Common myeloid progenitor, CD34-positive (primary cell): ENCODE data around the gene ACO1.

Source experiments
- CTCF ChIA-PET: fragments of 350-600 bp; sonication (Branson Sonifier 250); formaldehyde crosslinking; loops from one replicate; lab custom pipeline; 2021; ENCODE audit warnings: antibody characterized with exemption; lab: Charles Lee
- POLR2A ChIA-PET: fragments of 350-600 bp; sonication (Branson Sonifier 250); formaldehyde crosslinking; loops from one replicate; lab custom pipeline; 2021; ENCODE audit warnings: antibody characterized with exemption; lab: Charles Lee
- DNase-seq, 3 donors: peaks; one replicate each; pipeline versions ENCODE4 v3.0.0 to v3.0.0-alpha.2; 2013
- H3K27ac ChIP-seq, 2 experiments: 1 replicate in 1 of 2; 2 replicates in 1 of 2; pipeline ENCODE4 v1.7.0; 2013; ENCODE audit warnings: inconsistent platforms in 2 of 2, low read length in 2 of 2, mild to moderate bottlenecking in 2 of 2, low read depth in 1 of 2, moderate library complexity in 1 of 2; ENCODE audit not compliant: severe bottlenecking in 2 of 2, insufficient read depth in 1 of 2, poor library complexity in 1 of 2
- H3K27me3 ChIP-seq, 5 experiments: replicated peaks in 2 of 5; 1 replicate in 3 of 5; 2 replicates in 2 of 5; pipeline versions ENCODE4 v1.6.1 to v1.7.0; 2013; ENCODE audit warnings: low read length in 4 of 5, mild to moderate bottlenecking in 2 of 5, moderate library complexity in 2 of 5, inconsistent platforms in 1 of 5; ENCODE audit not compliant: insufficient read depth in 5 of 5, control insufficient read depth in 4 of 5
- H3K36me3 ChIP-seq, 4 experiments: 1 replicate in 2 of 4; 2 replicates in 2 of 4; pipeline versions ENCODE4 v1.6.1 to v1.7.0; 2013; ENCODE audit warnings: low read length in 3 of 4, control low read depth in 1 of 4, mild to moderate bottlenecking in 1 of 4; ENCODE audit not compliant: control insufficient read depth in 4 of 4, insufficient read depth in 4 of 4
- H3K4me1 ChIP-seq, 4 experiments: 1 replicate in 3 of 4; 2 replicates in 1 of 4; pipeline versions ENCODE4 v1.6.1 to v1.7.1; 2013; ENCODE audit warnings: low read length in 3 of 4, mild to moderate bottlenecking in 3 of 4, control low read depth in 1 of 4, inconsistent platforms in 1 of 4, moderate library complexity in 1 of 4; ENCODE audit not compliant: control insufficient read depth in 4 of 4, insufficient read depth in 4 of 4; ENCODE audit errors: control extremely low read depth in 1 of 4
- H3K4me3 ChIP-seq, 7 experiments: 1 replicate in 4 of 7; 2 replicates in 3 of 7; pipeline versions ENCODE4 v1.5.1 to v1.7.0; 2013; ENCODE audit warnings: mild to moderate bottlenecking in 7 of 7, low read length in 6 of 7, moderate library complexity in 6 of 7, inconsistent platforms in 2 of 7, low read depth in 2 of 7, control low read depth in 1 of 7; ENCODE audit not compliant: insufficient read depth in 4 of 7, control insufficient read depth in 1 of 7; ENCODE audit errors: extremely low read depth in 1 of 7
- H3K9me3 ChIP-seq, 5 experiments: 1 replicate in 4 of 5; 2 replicates in 1 of 5; pipeline versions ENCODE4 v1.6.1 to v1.7.1; 2013; ENCODE audit warnings: low read length in 4 of 5, mild to moderate bottlenecking in 2 of 5, inconsistent platforms in 1 of 5, low read depth in 1 of 5, moderate library complexity in 1 of 5; ENCODE audit not compliant: control insufficient read depth in 4 of 5, insufficient read depth in 2 of 5; ENCODE audit errors: control extremely low read depth in 1 of 5
- WGBS: methylation state at CpG from one replicate; pipeline ENCODE4 v1.1.5; 2013; ENCODE audit not compliant: insufficient coverage; 5-methylcytosine and 5-hydroxymethylcytosine counted together

ACO1 gene

DNA sequence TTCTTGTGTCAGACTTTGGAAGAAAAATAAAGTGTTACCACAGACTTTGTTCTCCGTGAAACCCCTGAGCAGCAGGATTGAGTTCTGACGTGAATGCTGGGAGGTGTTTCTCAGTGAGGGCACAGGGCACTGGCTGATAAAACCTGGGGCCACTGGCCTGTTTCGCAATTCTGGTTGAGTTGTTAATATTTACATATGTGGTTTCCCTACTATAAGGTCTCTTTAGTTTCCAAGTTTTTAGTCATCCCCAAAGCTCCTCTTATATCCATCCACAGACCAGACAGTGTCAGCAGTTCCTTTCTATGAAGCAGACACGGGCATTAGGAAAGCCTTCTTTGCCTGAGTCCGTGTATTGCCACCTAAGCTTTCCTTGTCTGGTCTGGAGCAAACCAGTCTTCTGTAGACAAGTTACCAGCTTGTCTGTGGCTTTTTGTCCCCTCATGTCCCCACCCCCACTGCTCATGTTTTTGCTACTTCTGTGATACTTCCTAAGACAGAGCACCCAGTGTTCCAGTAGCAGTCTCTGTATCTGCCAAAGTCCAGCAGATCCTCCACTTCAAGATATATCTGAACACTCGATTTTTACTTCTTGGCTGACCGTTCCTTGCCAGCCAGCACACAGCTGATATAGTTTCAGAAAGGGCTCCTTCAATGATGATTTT lies 42.0 kb downstream of the ACO1 start:
- DNase-seq, result no peak
- CTCF ChIA-PET, result interaction anchor here (0.7 to 14.4 kb wide), 8 partner anchors 11 to 99 kb away, joined by 3 to 153 read pairs (median 4); partner anchors contain the start of genes ACO1 and RIGI
- Histone ChIP-seq H3K27ac (no peak overlapping the region), H3K27me3 (no peaks in the 10 kb centered on the region), H3K4me1 (peaks cover 0 to 12% (median under 1%) of the 10 kb centered on the region in 4 experiments), H3K4me3 (no peak overlapping the region), H3K9me3 (no peaks in the 10 kb centered on the region), H3K36me3 (peaks cover 16 to 47% (median 27%) of the 10 kb centered on the region in 4 experiments)
- POLR2A ChIA-PET, result no interaction called here
- 98% methylated on average over 5 of the region's 7 CpGs for WGBS

DNA sequence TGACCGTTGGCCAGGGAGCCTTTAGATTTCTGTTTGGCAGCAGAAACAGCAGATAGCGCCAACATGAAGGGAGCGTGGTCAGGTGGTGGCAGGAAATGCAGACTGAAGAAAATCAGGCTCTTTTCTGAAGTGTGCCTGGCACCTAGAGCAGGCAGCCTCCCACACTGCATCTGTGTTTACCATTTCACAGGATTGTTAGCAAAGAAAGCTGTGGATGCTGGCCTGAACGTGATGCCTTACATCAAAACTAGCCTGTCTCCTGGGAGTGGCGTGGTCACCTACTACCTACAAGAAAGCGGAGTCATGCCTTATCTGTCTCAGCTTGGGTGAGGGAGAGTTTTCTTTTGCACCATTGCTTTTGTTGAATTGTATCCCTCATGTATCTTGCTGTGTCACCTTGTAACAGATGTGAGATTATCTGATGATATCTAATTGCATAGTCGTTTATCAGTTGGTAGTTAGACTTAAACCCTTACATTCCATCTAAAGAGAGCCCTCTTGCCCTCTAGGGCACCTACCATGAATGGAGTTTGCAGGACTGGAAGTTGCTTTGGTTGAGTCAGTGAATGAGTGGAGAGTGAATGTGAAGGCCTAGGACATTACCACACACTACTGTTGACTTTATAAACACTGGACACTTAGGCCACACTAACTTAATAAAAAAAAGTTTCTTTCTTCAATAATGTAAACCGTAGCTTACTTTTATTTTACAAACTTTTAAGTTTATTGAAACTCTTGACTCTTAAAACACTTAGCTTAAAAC lies 42.8 kb downstream of the ACO1 start:
- WGBS, result 88% methylated on average over 4 of the region's 8 CpGs
- Histone ChIP-seq H3K9me3 (no peaks in the 10 kb centered on the region), H3K36me3 (peaks cover 15 to 46% (median 24%) of the 10 kb centered on the region in 4 experiments), H3K27ac (no peak overlapping the region), H3K27me3 (no peaks in the 10 kb centered on the region), H3K4me1 (peaks cover 0 to 12% (median under 1%) of the 10 kb centered on the region in 4 experiments), H3K4me3 (no peak overlapping the region)
- peak in 2 of 3 donors; percentile 13 to 19 for DNase-seq
- ChIA-PET POLR2A (no interaction called here), CTCF (interaction anchor here (0.6 to 14.4 kb wide), 6 partner anchors 43 to 1066 kb away, joined by 3 to 153 read pairs (median 4); partner anchors contain the start of genes ACO1 and RIGI)

GRCh38 chr9:32430720-32431119 lies 46.3 kb downstream of the ACO1 start:
- ChIA-PET POLR2A (no interaction called here), CTCF (interaction anchor here (1.0 to 14.4 kb wide), 6 partner anchors 11 to 149 kb away, joined by 3 to 153 read pairs (median 10); no protein-coding TSS in a partner anchor)
- H3K36me3 ChIP-seq, result peaks cover 6 to 50% (median 28%) of the 10 kb centered on the region in 4 experiments
- H3K4me1 ChIP-seq, result peaks cover 0 to 12% (median under 1%) of the 10 kb centered on the region in 4 experiments
- 94% methylated on average over 4 of the region's 5 CpGs for WGBS
- no peak for DNase-seq
- no peaks in the 10 kb centered on the region for H3K9me3 ChIP-seq
- H3K27me3 ChIP-seq, result no peaks in the 10 kb centered on the region
- no peak overlapping the region for H3K4me3 ChIP-seq
- H3K27ac ChIP-seq, result no peak overlapping the region

- H3K4me1 ChIP-seq, result peaks cover 0 to 10% (median under 1%) of the 10 kb centered on the region in 4 experiments
- no peaks in the 10 kb centered on the region for H3K27me3 ChIP-seq
- peaks cover 7 to 49% (median 29%) of the 10 kb centered on the region in 4 experiments for H3K36me3 ChIP-seq
- H3K27ac ChIP-seq, result no peak overlapping the region
- H3K4me3 ChIP-seq, result no peak overlapping the region
- peak in 1 of 3 donors; percentile 12 for DNase-seq
- H3K9me3 ChIP-seq, result no peaks in the 10 kb centered on the region
- POLR2A ChIA-PET, result no interaction called here
- CTCF ChIA-PET, result interaction anchor here (1.0 to 14.4 kb wide), 7 partner anchors 9 to 148 kb away, joined by 3 to 153 read pairs (median 9); no protein-coding TSS in a partner anchor
- 93% methylated on average over 3 of the region's 8 CpGs for WGBS
Measured at GRCh38 chr9:32431196-32431595, 46.8 kb downstream of the ACO1 start.

DNA sequence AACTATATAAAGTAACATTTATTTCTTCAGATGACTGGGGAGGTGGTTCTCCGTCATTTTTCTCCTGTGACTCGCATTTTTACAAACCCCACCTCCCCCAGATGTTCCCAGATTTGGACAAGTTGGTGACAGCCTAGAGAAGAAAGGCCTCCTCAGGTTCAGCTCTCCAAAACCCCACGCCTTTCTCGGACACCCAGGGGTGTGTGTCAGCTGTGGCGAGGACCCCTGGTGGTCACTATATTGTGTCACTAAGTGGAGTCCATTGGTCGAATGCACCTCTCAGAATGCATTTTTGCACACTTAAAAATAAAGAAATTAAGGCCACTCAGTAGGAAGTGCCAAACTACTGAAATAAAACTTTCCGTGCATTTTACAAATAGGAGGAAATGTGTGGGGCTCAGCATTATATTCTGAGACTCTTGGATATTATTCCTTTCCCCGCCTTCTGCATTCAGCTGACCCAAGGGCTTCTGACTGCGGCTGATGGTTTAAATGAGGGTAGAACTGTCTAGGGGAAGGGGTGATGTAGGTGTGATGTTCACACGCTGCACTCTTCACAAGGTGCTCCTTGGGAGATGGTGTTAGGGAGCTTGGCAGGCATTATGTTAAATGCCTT lies 47.6 kb downstream of the ACO1 start:
- ChIA-PET POLR2A (no interaction called here), CTCF (interaction anchor here (0.7 to 14.4 kb wide), 21 partner anchors 8 to 454 kb away, joined by 3 to 153 read pairs (median 3); partner anchors contain the start of genes ACO1 and RIGI)
- H3K4me3 ChIP-seq, result no peak overlapping the region
- DNase-seq, result peak; percentile 47 to 68 (median 59)
- no peaks in the 10 kb centered on the region for H3K9me3 ChIP-seq
- H3K36me3 ChIP-seq, result peaks cover 8 to 52% (median 29%) of the 10 kb centered on the region in 4 experiments
- H3K27ac ChIP-seq, result no peak overlapping the region
- no peaks in the 10 kb centered on the region for H3K27me3 ChIP-seq
- 100% methylated on average over 1 of the region's 10 CpGs for WGBS
- H3K4me1 ChIP-seq, result peaks cover 0 to 2% (median 0%) of the 10 kb centered on the region in 4 experiments

GRCh38 chr9:32434892-32435291 lies 50.4 kb downstream of the ACO1 start:
- Histone ChIP-seq H3K4me3 (no peak overlapping the region), H3K9me3 (no peaks in the 10 kb centered on the region), H3K36me3 (peaks cover 6 to 47% (median 31%) of the 10 kb centered on the region in 4 experiments), H3K27ac (no peak overlapping the region), H3K4me1 (no peaks in the 10 kb centered on the region), H3K27me3 (no peaks in the 10 kb centered on the region)
- ChIA-PET CTCF (interaction anchor here (1.2 to 14.4 kb wide), 5 partner anchors 7 to 58 kb away, joined by 3 to 153 read pairs (median 7); partner anchors contain the start of gene ACO1), POLR2A (no interaction called here)
- 98% methylated on average over 5 of the region's 6 CpGs for WGBS
- no peak for DNase-seq
